Inferior parietal cortex (tissue), 1 donor: ENCODE results near the gene OTOS.

Experiments
- DNase-seq: peaks from one replicate; pipeline ENCODE4 v3.0.0-alpha.2; 2016; ENCODE audit errors: extremely low spot score

Gene OTOS

GRCh38 chr2:240153418-240153817 lies 13.0 kb upstream of the OTOS start:
- no peak for DNase-seq

- DNase-seq = no peak
These were observed 11.1 kb upstream of the OTOS start for GRCh38 chr2:240151477-240152031.

- DNase-seq = peak; percentile 59
These were observed 9.7 kb upstream of the OTOS start for GRCh38 chr2:240149943-240150784.

- no peak for DNase-seq
These were observed 7.6 kb upstream of the OTOS start for GRCh38 chr2:240147911-240148587.

- DNase-seq = no peak
These were observed 6.9 kb upstream of the OTOS start for GRCh38 chr2:240147382-240147781.

- DNase-seq = no peak
These were observed 6.3 kb upstream of the OTOS start for GRCh38 chr2:240146627-240147278.

- DNase-seq = no peak
These were observed 5.7 kb upstream of the OTOS start for GRCh38 chr2:240146141-240146561.

- no peak for DNase-seq
These were observed 5.0 kb upstream of the OTOS start for GRCh38 chr2:240145461-240145860.

GRCh38 chr2:240144649-240145261 lies 4.3 kb upstream of the OTOS start:
- no peak for DNase-seq

- peak; percentile 80 for DNase-seq
These were observed 3.6 kb upstream of the OTOS start for GRCh38 chr2:240143801-240144648.

GRCh38 chr2:240143276-240143675 lies 2.8 kb upstream of the OTOS start:
- no peak for DNase-seq

GRCh38 chr2:240142859-240143258 lies 2.4 kb upstream of the OTOS start:
- DNase-seq = no peak

GRCh38 chr2:240142256-240142775 lies 1.9 kb upstream of the OTOS start:
- no peak for DNase-seq

- DNase-seq = no peak
These were observed 1.3 kb upstream of the OTOS start for GRCh38 chr2:240141736-240142135.

- no peak for DNase-seq
These were observed 462 bp upstream of the OTOS start for GRCh38 chr2:240140920-240141319.

GRCh38 chr2:240139666-240140393 lies 628 bp downstream of the OTOS start:
- no peak for DNase-seq

- DNase-seq = no peak
These were observed 1.4 kb downstream of the OTOS start for GRCh38 chr2:240139011-240139441.

- DNase-seq = no peak
These were observed 2.0 kb downstream of the OTOS start for GRCh38 chr2:240138254-240138984.

- no peak for DNase-seq
These were observed 2.7 kb downstream of the OTOS start for GRCh38 chr2:240137596-240138253.
